HG03558 (cell line): ENCODE results near the gene HECTD4.
"Not testable (repeated sequence)": the region's sequence is repeated elsewhere in the genome, so short reads cannot be mapped to it uniquely, and the experiment has no call there.

Experiments used
- ATAC-seq: cut with Tn5 transposase; IDR thresholded peaks from one replicate; pipeline ENCODE4 v1.9.1; 2021; ENCODE audit warnings: moderate number of reproducible peaks; ENCODE audit not compliant: unreplicated experiment; ENCODE audit errors: extremely low read depth

The HECTD4 gene, protein sequence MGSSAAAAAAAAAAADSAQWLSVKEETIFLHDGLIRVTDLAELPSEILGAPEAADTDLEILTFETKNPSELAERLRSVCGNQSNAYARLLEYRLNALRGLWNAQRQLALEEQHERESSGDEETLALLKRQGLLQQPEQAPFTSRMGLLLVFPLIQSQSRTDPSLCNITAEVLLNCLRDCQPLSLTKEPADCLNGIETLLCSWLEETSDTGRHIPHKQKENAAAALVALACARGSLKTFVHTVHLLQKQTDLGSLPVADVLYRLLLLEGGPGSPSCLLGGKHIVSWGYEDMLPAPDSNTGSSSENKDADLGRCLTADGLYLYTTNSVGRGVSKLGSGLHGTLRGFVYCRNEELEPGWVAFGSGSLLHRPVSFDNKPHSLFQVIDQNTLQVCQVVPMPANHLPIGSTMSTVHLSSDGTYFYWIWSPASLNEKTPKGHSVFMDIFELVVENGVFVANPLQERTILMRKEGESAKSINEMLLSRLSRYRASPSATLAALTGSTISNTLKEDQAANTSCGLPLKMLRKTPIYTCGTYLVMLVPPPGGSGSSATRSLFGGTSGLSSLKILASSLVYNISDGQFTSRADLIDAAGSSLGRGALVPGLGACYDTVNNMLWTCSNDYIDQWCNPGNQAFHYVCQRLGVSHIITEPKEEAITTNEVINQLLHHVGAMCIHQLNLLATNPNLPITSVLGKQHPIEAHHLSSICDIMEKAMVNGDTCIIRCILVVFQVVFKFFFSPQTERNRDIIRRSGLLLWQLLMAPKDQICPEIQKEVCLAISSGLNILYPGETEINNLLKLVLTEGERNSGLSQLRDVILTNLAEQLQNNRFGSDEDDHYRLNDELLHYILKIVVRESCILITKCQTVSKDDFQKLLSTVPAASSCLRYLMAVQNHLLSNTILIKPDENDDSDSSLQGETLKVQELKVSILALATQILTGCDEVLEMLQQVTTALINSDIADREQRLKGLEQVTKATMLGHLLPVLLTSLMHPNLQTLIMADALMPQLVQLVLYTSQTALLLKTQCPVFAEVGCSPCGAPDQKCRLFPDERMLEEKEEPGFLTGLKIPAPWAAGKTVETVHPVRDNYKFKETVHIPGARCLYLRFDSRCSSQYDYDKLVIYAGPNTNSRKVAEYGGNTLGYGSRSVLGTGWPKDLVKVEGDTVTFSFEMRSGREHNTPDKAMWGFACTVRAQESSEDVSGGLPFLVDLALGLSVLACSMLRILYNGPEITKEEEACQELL (N-terminal part only)

DNA sequence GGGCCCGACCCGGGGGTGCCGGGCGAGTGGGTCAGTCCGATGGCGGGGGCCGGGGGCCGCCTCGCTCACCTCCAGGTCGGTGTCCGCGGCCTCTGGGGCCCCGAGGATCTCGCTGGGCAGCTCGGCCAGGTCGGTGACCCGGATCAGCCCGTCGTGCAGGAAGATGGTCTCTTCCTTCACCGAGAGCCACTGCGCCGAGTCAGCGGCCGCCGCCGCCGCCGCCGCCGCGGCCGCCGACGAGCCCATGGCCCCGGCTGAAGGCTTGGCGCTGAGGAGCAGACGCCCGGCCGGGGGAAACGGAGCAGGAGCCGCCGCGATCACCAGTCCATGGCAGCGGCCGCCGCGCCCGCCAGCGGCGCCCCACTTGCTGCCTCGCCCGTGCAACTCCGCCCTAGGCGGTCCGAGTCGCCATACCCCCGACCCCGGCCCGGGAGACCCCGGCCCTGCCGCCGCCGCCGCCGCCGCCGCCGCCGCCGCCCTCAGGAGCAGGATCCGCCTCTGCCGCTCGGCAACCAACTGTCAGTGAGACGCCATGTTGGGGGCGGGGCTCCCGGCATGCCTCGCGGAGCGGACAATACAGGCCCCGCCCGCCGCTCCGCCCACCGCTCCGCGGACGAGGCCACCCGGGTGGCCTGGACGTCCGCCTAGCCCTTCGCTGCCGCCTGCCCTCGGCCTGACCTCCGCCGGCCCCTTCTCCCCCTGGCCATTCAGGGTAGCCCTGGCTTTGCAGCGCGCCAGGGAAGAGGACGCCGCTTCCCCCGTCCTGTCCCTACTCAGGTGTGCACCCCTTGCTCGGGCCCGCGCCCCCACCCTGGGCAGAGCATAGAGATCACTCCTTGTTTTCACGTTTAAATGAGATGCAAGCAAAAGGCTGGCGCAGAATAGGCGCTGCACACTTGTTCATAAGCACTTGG lies at the start of gene HECTD4:
HECTD4 (minus strand) TSS at position 549 of the 914 bp plus-strand sequence; CDS start at position 246, 303 bp downstream.
- peak; percentile 61 for ATAC-seq

DNA sequence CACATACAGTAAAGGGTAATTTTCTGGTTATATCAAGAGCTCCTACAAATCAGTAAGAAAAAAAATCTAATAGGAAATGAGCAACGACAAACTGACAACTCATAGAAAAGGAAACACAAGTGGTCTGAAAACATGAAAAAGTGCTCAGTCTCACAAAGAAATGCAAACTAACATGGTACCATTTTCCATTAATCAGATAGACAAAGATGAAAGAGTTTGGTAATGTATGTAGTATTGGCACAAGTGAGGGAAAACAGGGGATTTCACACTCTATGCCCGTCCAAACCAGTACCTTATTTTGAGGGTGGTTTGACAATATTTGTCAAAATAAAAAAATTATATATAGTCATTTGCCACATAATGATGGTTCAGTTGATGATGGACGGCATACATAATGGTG lies 49.7 kb upstream of the HECTD4 start:
- ATAC-seq: no peak

DNA sequence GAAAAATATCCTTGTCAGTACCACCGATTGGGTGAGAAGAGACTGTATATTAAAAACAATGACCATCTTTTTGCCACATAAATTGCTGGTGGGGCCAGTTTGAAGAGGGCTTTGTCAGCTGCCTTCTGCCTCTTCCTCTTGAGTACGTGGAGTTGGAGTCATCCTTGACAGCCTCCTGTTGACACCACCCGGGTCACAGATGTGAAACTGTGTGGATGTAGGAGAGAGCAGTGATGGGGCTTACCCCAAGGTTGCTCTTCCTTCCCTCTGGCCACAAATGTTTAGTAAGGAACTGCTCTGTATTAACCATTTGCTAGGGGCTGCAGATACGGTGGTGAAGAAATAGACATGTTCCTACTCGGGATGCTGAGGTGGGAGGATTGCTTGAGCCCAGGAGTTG lies 48.7 kb upstream of the HECTD4 start:
- no peak for ATAC-seq

DNA sequence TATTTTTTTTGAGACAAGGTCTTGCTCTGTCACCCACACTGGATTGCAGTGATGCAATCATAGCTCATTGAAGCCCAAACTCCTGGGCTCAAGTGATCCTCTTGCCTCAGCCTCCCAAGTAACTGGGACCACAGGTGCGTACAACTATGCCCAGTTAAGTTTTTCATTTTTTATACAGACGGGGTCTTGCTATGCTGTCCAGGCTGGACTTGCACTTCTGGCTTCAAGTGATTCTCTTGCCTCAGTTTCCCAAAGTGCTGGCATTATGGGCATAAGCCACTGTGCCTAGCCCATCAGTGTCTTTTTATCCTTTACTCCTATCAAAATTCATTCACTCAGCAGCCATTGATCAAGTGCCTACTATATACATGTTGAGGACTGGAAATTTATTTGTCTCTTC lies 45.5 kb upstream of the HECTD4 start:
- no peak for ATAC-seq

DNA sequence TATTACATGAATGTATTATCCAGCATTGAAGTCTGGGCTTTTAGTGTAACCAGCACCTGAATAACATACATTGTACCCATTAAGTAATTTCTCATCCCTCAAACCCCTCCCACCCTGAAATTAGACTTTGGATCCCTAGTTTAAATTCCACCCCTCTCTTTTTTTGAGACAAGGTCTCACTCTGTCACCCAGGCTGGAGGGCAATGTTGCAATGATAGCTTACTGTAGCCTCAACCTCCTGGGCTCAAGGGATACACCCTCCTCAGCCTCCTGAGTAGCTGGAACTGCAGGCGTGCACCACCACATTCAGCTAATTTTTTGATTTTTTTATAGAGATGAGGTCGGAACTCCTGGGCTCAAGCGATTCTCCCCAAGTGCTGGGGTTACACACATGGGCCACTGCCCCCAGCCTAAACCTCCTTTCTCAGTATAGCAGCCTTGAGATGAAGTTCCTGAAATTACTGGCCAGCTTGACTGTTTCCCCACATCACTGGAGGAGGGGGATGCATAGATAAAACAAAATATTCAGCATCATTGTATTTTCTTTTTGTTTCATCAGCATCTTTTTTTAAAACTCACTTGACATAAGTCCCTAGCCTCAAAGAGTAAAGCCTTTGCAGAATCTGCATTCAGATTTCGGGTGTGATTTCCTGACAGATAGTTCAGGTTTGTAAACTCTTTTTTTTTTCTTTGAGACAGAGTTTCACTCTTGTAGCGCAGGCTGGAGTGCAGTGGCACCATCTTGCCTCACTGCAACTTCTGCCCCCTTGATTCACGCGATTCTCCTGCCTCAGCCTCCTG lies 43.6 kb upstream of the HECTD4 start:
- ATAC-seq: no peak

DNA sequence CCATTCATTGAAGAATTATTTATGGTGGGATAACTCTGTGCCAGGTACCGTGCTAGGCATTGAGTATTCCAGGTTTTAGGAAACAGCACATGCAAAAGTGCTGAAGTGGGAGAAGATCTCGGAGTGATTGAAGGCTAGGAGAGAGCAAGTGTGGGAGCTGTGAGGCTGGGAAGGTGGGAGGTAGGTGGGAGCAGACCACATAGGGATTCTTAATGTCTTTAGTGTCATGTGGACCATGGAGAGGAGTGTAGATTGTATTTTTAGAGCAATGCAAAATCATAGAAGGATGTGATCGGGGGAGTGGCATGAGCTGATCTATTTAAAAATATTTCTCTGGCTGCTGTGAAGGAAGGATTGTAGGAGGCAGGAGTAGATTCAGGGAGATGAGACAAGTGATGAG lies 41.9 kb upstream of the HECTD4 start:
- ATAC-seq: no peak

DNA sequence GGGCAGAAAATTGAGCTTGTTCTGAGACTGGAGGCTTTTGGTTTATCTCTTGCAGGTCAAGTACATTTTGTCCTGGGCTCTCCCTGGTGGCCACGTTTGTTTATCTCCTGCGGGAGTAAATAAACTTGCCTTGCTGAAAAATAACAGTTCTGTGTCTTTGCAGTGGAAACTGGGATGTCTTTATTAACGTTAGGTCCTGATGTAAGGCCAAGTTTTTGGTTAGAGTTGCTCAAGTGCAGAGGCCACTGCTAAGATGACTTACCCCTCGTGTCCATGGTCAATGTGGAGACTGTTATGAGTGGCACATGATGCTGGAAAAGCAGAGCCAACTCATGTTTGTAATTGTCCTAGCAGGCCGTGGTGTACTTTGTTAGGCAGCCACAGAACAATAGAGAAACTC lies 40.3 kb upstream of the HECTD4 start:
- no peak for ATAC-seq

DNA sequence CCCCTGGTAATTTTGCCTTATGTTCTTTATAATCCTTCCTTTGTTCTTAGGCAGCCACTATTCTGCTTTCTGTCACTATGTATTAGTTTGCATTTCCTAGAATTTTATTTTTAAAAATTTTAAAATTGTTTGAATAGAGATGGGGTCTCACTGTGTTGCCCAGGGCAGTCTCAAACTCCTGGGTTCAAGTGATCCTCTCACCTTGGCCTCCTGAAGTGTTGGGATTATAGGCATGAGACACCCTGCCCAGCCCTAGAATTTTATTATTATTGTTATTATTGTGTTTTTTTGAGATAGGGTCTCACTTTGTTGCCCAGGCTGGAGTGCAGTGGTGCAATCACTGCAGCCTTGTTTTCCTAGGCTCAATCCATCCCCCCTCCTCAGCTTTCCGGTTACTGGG lies 39.1 kb upstream of the HECTD4 start:
- ATAC-seq: no peak

DNA sequence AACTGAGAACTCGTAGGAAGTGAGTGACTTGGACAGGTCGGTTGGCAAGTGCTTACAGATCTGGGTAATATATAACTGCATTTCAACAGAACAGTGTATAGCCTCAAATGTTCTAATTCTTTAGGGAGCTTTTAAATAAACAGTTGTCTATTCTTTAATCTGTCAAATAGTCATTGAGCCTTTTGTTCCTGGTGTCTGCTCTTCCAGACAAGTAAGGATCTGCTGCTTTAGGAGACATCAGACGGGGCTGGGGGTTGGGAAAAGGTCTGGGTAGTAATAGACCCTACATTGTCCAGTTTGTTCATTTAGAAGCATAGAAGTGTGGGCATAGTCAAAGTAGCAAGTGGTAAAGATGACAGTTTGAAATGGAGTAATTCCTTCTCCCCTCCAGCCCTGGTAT lies 38.5 kb upstream of the HECTD4 start:
- no peak for ATAC-seq

DNA sequence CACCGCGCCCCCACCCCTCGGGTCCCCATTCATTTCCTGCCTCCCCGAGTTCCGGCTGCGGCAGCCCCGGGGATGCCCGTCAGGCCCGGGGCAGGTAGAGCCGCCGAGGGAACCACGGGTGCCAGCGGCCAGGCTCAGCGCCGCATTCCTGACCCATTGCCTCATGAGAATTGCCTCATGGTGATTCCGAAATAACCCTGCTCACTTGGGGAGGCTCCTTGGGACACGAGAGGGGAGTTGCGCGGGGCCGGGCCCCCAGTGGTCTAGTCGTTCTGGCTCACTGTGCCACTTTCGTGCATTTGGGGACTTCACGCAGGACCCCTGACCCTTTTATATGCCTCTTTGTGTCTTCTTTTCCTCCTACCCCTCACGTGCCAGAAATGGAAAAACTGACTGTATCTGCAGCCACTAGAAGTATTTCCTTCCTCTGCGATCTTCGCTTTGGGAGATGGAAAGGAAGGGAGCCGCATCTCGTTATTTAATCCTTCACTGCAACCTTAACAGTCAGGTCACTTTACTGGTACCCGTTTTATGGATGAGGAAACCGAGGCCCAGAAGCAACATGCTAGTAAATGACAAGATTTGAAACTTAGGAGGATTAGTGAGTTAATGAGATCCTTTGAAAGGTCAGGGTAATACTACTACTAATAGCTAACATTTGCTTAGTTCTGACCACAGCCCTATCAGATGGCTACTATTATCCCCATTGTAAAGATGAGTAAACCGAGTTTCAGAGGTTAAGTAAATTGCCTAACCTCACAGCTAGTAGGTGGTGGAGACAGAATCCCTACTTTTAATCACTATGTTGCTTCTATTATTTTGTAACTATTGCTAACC lies 37.3 kb upstream of the HECTD4 start:
- ATAC-seq: peak; percentile 34

DNA sequence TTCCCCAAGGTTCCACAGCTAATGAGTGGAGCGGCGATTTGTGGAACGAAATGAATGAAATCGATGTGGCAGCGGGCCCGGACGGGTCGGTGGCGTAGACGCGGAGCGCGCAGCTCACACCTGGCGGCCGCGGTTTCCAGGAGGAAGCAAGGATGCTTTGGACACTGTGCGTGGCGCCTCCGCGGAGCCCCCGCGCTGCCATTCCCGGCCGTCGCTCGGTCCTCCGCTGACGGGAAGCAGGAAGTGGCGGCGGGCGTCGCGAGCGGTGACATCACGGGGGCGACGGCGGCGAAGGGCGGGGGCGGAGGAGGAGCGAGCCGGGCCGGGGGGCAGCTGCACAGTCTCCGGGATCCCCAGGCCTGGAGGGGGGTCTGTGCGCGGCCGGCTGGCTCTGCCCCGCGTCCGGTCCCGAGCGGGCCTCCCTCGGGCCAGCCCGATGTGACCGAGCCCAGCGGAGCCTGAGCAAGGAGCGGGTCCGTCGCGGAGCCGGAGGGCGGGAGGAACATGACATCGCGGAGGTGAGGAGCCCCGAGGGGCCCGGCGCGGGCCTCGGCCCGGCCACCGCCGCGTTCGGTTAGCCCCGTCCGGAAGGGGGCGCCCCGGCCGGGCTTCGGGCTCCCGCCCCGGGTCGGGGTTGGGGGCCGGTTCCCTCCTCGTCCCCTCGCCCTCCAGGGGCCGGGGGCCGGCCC lies 36.5 kb upstream of the HECTD4 start, which contains the start of gene PTPN11:
PTPN11 (plus strand) TSS at position 340 of the 689 bp plus-strand sequence; CDS start at position 505, 165 bp downstream.
- peak; percentile 40 for ATAC-seq

DNA sequence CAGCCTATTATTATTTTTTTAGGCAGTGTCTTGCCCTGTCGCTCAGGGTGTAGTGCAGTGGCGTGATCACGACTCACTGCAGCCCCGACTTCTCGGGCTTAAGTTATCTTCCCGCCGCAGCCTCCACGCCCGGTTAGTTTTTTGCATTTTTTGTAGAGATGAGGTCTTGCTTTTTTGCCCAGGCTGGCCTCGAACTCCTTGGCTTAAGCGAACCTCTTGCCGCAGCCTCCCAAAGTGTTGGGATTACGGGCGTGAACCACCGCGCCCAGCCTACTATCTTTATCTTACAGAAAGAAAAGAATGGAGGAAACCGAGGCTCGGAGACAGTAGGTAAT lies 36.0 kb upstream of the HECTD4 start:
- no peak for ATAC-seq

DNA sequence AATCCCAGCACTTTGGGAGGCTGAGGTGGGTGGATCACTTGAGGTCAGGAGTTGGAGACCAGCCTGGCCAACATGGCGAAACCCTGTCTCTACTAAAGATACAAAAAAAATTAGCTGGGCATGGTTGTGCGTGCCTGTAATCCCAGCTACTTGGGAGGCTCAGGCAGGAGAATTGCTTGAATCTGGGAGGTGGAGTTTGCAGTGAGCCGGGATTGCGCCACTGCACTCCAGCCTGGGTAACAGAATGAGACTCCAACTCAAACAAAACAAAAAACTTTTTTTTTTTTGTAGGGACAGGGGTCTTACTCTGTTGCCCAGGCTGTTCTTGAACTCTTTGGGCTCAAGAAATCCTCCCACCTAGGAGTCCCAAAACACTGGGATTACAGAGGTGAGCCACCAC lies 33.2 kb upstream of the HECTD4 start:
- not testable (repeated sequence) for ATAC-seq

DNA sequence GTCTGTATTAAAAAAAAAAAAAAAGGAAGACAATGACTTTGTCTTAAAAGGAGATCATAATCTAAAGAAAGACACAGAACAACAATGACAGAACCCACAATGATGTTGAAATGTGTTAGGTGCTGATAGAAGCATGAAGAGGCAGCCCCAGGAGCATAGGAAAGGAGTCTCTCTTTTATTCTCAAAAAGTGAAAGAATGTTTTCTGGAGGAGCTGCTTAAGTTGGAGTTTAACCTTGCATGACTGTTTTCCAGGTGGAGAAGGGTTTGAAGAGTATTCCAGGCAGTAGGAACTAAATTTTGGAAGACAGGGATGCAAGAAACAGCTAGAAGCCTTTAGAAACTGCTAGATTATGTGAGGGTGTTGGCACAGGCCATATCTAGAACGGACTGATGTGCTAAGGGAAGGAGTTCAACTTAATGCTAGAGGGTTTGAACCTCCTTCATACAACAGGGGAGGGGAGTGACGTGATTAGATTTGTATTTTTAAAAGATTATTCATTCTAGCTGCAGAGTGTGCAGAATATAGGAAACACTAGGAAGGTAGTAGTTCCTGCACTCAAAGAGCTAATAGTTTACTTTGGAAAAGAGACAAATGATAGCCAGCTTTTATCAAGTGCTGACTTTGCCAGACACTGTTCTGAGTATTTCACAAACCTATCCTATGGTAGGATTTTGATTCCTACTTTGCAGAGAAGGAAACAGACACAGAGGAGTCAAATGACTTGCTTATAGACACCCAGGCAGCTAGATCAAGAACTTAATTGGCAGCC lies 31.8 kb upstream of the HECTD4 start:
- no peak for ATAC-seq

DNA sequence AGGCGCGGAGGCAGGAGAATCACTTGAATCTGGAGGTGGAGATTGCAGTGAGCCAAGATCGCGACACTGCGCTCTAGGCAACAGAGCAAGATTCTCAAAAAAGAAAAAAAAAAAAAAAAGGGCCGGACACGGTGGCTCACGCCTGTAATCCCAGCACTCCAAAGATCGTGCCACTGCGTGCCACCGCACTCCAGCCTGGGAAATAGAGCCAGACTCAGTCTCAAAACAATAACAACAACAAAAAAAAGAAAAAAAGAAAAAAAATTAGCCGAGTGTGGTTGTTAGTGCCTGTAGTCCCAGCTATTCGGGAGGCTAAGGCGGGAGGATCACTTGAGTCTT lies 27.6 kb upstream of the HECTD4 start:
- no peak for ATAC-seq

DNA sequence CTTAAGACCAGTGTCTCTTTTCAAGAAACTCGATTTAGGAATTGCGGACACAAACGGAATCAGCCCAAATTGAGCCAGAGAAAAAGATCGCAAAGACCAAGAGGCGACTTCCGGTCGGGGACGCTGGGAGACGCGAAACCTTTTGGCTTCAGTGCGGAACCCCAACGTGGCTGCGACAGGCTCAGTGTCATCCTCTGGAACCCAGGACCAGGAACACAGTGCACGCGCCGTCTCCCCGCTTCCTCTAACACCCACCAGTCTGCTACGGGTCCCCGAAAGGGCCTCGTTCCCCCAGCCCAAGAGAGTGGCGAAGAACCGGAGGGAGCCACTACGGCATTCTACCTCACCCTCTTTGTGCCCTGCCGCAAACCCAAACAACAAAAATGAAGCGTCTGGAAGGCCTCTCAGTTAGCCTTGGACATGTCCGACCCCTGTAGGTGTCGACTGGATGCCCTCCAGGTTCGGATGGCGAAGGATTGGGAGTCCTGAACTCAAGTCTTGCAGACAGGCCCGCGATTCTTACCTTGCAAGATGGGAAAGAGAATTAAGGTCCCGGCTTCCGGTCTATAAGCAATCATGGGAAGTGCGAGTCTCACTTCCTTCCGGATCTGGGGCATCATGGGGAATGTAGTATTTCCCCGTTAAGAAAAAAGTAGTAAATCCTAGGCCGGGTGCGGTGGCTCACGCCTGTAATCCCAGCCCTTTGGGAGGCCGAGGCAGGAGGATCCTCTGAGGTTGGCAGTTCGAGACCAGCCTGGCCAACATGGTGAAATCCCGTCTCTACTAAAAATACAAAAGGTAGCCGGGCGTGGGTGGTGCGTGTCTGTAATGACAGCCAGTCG lies 27.1 kb upstream of the HECTD4 start, which contains the start of gene RPL6:
RPL6 (minus strand) TSS at position 542 of the 842 bp plus-strand sequence. CDS start 949 bp downstream, outside the sequence.
- peak; percentile 68 for ATAC-seq
